ENCODE measurements around the gene PPP2R5B.
"Not testable (repeated sequence)": the region's sequence is repeated elsewhere in the genome, so short reads cannot be mapped to it uniquely, and the experiment has no call there.

PPP2R5B gene

DNA sequence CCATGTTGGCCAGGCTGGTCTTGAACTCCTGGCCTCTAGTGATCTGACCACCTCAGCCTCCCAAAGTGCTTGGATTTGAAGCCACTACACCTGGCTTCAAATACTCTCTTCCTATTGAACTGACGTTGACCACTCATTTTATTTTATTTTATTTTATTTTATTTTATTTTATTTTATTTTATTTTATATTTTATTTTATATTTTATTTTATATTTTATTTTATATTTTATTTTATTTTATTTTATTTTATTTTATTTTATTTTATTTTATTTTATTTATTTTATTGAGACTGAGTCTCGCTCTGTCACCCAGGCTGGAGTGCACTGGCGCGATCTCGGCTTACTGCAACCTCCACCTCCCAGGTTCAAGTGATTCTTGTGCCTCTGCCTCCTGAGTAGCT lies 58.9 kb downstream of the PPP2R5B start:
- not testable (repeated sequence) for DNase-seq (ENCODE audit: low spot score)

Measured in AG08396 (cell line).